Dedifferentiated amniotic fluid mesenchymal stem cell (primary cell): ENCODE data around the gene ARMH3.

Experiments used
- DNase-seq: peaks from one replicate; pipeline ENCODE4 v3.0.0-alpha.2; 2016; ENCODE audit errors: extremely low spot score

ARMH3 gene

DNA sequence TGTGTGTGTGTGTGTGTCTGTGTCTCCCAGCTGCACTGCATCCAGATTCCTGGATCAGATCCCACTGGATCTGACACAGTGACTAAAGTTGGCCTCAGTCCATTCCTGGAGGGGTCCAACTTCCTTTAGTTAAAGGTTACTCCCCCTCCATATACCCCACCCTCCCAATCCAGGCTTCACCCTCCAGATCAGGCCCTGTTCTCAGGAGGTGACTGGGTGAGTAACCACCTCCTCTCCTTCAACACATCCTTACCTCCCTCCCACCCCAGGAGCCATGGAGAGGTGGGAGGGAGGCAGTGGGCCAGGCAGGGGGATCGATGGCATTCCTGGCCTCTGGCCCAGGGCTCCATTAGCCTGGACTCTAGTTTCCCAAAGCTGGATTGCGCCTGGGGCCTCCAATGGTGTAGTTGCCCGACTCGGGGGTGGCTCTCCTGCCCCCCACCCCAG, 223.6 kb downstream of the ARMH3 start:
- DNase-seq: no peak

DNA sequence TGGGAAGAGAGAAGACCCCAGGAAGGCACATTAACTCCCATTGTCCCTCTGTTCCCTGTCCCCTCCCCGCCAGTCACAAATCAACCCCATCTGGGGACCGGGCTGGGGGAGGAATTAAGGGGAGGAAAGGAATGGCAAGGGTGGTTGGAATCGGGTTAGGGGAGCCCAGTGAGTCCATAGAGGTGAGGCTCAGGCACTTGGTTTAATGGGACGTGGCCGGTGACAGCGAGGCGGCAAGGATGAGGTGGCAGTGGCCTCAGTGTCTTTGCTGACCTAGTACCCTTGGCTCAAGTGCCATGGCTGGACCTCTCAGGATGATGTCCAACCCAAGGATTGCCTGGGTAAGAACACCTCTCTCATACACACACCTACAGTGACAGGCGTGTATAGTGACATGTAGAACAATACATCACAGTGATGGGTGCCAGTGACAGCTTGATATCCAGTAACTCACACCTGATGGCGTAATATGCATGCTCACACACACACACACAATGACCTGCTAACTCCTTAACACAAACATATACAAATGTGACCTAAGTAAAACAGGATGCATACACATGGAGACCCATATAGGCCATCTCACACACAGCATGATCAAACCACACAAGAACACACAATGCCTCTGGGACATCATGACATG, 224.7 kb downstream of the ARMH3 start:
- DNase-seq: no peak

DNA sequence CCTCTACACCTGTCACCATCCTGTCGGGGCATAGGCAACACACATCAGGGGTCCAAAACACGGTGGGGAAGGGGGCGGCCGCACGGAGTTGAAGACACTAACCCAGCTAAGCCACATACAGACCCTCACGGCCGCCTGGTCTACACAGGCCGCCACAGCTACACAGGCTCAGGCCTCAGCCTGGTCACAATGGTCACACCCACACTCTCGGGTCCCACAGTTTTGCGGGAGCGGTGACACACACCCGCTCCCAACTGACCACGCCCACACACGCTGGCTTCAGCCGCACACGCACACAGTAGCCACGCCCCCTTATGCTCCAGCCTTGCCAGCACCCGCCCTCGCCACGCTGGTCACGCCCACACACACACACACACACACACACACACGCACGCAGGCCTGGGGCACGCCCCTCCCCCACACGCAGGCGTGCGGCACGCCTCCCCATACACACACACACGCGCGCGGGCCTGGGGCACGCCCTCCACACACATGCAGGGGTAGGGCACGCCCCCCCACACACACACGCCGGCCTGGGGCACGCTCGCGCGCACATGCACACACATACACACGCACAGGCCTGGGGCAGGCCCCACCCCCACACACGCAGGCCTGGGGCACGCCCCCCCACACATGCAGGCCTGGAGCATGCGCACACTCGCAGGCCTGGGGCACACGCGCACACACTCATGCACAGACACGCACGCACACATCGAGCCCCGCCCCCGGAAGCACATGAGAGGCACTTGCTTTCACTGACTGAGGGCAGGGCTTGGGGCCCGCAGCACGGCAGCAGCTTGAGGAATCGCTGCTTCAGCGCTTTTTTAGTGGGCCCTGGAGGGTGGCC, 225.4 kb downstream of the ARMH3 start:
- DNase-seq: peak; percentile 88

DNA sequence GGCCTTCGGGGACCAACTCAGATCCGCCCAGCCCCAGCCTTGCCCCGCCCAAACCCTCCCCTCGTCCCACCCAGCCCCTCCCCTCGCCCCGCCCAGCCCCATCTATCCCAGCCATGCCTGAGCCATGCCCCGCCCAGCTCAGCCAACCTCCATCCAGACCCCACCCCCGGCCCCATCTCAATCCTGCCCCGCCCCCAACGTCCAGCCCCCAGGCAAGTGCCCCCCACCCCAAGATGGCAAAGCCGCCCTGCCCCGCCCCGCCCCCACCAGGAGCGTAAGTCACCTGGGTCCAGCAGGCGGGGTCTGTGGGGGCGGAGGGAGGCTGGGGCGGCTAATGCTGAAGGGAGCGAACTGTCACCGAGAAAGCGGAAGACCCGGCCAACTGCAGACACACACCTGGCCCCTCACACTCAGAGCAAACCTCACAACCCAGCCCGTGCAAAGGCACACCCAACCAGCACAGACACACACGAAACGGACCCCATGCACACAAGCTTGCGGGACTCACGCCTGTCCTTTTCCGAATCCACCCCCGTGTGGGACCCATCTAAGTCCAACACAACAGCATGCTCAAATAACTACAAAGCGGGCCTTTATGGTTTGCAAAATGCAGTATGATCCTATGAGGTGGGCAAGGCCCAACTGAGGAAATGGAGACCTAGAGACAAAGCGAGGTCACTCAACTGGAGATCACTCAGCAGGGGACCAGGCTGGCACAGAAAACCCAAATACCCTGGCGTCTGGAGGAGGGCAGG, 226.2 kb downstream of the ARMH3 start:
- no peak for DNase-seq

DNA sequence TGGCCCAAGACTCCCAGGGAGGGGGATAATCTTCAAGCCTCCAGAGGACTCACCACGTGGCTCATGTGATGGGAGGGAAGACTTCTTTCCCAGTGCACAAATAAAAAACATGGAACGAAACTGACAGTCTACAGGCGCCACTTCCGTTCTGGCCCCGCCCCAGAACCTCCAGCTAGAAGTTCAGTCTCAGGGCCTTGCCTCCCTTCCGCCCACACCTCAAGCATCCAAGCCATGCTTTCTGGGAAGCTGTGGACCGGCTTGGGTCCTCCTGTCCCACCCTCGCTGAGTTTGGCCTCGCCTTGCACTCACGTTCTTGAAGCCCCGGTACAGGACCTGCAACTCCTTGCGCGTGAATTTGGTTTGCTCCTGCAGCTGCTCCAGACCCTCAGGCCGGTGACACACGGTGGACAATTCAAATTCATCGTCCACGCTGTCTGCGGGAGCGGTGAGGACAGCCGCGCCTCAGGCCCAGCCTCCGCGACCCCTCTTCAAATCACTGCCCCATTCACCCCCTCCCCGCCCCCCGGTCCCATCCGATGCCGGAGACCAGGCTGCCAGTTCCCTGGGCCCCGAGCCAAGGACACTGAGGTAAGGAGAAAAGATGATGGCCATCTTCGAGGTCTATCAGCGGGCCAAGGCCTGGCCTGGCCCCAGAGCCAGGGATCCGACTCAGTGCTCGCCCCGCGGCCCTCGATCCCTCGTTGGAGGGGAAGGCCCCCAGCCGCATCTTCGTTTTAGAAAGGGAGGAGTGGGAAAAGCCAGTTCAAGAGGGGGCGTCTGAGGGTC, 227.0 kb downstream of the ARMH3 start:
- DNase-seq: no peak

DNA sequence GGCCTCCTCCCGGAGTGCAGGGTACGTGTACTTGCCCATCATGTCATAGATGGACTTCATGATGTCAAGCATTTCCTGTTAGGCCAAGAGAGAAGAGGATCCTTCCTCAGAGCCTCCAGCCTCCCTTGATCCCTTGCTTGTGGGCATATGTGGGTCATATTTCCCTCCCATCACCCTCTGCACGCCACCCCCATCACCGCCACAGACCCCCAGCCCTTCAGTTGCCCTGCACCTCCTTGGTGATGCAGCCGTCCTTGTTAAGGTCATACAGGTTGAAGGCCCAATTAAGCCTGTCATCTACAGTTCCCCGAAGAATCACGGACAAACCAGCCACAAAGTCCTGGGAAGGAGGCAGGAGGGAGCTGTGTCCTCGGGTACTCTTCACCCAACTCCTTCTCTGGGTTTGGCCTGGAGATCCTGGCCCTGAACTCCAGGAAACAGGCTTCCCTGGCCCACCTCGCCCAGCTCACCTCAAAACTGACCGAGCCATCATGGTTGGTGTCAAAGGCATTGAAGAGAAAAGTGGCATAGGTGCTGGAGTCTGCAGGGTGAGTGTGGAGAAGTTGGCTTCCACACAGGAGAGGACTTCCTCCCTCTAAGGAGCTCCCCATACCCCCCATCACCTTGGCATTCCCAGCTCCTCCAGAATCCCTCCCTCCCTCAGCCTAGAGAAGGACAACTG, 227.9 kb downstream of the ARMH3 start:
- no peak for DNase-seq

DNA sequence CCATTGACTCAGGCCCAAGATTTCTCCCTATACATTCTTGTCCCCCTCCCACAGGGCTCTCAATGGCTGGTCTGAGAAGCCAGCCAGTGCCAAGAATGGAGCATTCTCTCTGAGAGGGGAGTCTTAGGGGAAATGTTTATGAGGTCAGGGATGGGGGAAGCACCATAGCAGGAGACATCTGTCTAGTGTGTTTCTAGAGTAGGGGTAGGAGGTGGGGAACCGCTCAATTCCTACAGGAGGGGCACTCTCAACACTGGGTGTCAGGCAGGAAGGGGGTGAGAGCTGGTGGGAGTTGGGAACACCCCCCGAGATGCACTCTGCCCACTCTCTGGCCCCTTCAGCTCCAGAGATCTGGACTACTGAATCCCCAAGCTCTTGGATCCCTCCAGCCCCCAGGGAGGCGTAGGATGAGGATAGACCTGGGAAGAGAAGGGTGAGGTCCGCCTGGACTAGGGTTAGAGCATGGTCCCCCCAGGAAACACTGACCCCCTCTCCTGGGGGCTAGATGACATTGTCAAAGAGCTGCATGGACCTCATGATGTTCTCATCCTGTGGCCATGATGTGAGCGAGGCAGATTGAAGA, 229.0 kb downstream of the ARMH3 start:
- DNase-seq: no peak

DNA sequence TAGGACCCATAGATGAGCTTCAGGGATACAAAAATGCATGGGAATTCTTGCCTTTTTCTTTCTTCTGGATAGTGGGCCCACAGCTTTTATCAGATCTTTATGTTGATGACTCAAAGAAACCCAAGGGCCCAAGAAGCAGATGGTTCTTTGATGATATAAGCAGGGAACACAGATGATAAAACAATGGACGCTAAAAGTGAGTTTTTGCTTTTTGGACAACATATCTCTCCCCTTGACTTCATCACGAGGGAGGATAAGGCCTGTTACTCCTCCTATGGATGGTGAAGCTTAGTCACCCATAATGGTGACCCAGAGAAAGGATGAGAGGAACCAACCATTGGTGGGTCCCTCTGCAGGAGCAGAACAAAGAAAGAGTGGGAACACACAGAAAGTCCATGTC, 231.2 kb downstream of the ARMH3 start:
- DNase-seq: no peak

DNA sequence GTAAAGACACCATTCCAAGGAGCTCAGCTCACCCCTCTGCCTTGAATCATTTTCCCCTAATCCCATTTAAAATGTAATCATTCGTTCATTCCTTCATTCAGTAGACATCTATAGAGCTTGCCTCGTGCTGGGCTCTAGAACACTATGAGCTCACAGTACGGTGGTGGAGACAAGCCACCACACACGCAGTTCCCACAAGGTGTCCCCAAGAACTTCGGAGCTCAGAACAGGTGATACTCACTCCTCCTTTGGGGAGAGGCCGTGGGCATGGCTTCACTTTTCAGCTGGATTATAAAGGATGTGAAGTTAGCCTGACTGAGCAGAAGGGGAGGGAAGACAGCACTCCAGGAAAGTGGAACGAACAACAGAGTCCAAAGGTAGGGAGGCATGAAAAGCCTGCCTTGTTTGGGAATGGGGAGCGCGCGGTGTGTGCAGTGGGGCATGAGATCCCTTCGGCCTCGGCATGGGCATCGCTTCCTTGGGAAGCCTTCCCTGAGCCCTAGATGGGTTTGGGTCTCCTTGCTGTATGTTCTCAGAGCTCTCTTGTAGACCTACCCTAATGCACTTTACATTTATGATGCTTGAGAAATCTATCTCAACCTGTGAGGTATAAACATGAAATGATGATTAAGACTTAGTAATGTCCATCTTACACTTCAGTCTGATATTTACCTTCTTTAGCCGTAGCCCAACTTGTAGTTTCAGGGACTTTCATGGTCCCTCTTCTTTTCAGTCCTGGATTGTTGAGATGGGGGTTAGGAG, 236.9 kb downstream of the ARMH3 start:
- no peak for DNase-seq

DNA sequence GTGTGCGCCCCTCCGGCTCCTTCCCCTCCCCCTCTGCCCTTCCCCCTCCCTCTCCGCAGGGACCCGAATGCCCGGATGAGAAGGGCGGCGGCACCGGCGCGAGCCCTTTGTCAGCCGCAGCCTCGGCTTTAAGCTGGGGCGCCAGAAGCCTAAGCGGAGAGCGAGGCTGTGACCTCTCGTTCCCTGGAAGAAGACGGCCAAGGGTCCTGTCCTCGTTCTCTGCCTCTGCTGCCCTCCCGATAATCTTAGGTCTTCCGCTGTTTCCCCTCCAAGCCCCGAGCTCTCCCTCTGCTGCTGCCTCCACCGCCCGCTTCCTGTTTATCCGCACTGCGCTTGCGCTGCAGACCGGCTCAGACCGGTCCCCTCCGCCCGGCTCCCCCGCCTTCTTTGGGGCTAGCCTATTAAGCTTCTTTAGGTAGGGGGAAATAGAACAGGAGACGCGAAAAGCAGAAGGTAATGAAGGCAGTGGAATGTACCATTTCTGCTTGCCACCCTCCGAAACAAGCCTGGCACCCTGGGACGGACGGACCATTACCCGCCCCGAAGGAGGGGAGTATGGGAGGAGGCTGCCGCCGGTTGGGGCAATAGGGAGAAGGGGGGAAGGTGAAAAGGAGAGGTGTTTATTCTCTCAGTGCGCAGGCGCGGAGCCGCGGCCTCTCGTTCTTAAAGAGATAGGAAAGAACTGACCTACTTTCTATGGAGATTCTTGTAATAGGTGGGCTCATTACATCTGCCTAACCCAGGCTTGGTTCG, 237.7 kb downstream of the ARMH3 start, which contains the start of gene OGA:
Gene OGA (minus strand): TSS at position 326 of the 753 bp plus-strand sequence. CDS start 422 bp downstream, outside the sequence.
- peak; percentile 99 for DNase-seq

DNA sequence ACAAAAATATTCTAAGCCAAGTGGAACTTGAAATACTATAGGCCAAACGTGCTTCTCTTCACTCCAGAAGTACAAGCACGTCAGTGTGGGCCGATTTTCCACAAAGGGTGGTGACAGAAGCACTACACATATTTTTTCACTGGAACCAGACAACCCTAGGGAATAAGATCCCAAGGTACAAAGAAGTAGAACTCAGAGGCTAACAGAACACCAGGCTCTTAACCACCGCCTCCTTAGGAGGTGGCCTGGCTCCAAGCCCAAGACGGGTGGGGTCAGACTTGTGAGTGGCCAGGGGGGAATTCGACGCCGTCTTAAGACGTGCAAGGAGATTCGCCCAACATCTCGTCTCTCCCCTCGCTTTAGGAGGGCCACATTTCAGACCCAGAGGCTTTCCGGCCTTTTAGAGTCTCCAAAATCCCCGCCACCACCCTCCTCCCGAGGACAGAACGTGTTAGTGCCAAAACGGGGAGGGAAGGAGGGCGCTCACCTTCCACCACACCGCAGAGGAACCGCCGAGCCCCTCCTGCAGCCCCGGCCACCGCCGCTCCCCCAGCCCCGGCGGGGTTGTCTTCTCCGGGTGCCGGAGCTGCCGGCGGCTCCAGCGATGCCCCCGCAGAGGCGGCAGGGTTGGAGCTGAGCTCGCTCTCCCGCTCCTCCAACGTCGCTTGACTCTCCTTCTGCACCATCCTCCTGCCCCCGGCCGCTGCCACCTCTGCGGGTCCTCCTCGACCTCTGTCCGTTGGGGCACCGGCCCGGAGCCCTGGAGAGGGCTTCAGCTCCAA, 238.4 kb downstream of the ARMH3 start:
- peak; percentile 84 for DNase-seq

DNA sequence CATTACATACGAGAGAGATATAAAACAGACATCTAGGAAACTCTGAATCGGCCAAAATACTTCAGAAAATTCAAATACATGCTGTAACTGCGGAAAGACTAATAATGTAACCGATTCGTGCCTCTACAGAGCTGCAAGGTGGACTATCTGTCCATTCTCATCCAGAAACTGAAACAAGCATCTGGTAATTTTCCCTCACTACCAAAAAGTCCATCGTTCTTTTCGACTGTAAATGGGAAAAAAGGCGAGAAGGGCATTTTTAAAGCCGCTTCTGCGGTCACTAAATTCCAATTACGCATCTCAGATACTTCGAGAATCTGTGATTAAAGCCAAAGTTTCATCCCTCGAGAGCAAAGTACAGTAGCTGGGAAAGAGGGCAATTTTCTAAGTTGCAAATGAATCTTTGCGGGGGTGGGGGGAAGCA, 239.0 kb downstream of the ARMH3 start:
- no peak for DNase-seq

DNA sequence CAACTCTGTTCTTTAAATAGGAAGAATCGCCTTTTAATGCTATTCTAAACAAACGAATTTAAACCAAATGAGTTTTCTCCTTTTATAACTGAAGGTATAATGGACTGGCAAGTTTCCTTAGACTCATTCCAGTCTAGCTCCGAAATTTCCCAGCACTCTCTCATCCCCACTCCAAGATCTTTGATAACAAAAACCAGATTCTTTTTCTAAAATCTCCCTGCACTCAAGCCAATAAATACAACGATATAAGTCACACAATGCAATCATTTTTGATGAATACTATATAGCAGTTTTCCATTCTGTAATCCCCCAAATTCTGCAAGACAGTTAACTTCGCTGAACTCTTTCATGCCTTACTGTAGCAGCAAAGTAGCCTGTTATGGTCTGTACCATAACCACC, 239.6 kb downstream of the ARMH3 start:
- DNase-seq: no peak

DNA sequence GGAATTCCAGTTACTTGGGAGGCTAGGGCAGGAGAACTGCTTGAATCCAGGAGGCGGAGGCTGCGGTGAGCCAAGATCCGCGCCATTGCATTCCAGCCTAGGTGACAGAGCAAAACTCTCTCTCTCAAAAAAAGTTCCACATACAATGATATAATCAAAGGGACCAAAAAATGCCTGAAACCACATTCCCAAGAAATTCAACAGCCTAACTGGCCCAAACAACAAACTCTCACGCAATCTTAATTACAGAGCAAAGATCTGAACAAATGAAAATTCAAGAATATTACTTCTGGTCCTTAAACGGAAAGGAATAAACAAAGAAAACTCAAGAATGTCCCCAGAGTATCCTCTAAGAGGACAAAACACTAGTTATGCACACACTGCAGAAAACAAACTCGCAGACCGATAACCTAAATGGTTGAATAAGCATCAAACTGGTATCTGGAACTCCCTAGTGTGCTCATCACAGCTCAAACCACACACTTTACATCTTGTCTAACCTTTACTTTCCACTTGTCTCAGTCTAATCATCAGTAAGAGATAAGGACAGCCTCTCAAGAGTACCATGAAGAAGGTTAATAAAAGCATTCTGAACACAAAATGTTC, 241.4 kb downstream of the ARMH3 start:
- DNase-seq: no peak

DNA sequence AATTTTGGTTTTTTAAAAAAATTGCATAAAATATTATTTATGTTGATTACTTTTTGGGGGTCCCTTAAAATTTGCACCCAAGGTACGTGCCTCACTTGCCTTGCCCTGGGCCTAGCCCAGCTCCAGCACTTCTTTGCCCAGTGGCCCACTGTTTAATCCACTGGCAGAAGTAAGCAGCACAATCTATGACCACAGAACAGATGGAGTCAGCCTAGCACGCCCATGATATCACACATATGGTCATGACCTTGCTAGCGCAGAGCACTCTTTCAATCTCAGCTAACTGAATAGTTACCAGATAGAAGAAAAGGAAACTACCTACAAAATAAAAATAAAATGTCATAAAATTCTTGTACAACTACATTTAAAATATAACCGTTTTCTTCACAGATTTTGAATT, 243.4 kb downstream of the ARMH3 start:
- no peak for DNase-seq

DNA sequence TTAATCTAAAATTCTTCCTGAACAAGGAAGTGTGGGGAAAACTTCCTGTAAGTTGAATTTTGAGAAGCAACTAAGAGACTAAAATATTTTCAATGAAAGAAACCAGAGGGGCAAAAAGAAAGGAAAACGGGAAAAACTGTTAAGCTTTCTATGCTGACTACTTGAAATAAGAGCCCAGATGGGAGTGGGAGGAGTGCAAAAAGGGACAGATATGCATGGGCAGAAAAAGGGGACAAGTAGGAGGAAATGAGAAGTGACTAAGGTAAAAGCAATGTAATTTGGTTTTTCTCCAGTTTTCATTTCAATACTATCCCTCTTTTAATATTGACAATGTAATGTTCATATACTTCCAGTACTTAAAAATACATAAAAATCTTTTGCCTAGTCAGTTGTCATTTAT, 248.8 kb downstream of the ARMH3 start:
- no peak for DNase-seq

DNA sequence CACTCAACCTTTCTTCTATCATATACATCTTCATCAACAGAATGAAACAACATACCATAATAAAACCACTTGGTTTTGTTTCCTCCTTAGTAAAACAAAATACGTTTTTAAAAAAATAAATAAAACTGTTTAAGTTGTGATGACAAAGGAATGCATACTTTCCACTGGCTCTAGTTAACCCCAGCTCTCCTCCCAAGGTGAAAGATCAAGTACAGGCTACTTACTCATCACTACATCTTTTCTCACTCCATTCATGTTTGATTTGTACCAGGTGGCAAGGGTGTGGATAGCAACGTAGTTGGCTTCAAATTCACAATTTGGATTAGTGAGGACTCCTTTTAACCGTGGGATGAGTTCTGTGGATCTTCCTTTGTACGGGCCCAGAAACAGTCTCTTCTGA, 252.5 kb downstream of the ARMH3 start:
- no peak for DNase-seq
